Thyroid gland (tissue), 4 donors: ENCODE results near the gene CCSER1. TPM values are rescaled to one million over a fixed set of nuclear protein-coding genes. Genes with fewer than 3 reads are reported as not detected.
"Not testable (repeated sequence)": the region's sequence is repeated elsewhere in the genome, so short reads cannot be mapped to it uniquely, and the experiment has no call there.

ENCODE experiments used
- DNase-seq, 2 donors: peaks; one replicate each; pipeline ENCODE4 v3.0.0-alpha.2; 2019
- H3K27ac ChIP-seq, 3 donors: fragments of 200-600 bp; sonication (generic); 1 replicate in 2 of 3; 2 replicates in 1 of 3; pipeline ENCODE4 v1.5.1; 2016 to 2019; ENCODE audit warnings: mild to moderate bottlenecking in 1 of 3, moderate library complexity in 1 of 3
- H3K27me3 ChIP-seq: fragments of 200-600 bp; sonication (generic); one replicate; pipeline ENCODE4 v1.5.1; 2019
- H3K36me3 ChIP-seq, 2 donors: fragments of 200-600 bp; sonication (generic); one replicate each; pipeline ENCODE4 v1.5.1; 2016 to 2019
- H3K4me1 ChIP-seq, 2 donors: fragments of 200-600 bp; sonication (generic); one replicate each; pipeline ENCODE4 v1.5.1; 2017 to 2019
- H3K4me3 ChIP-seq, 3 donors: fragments of 200-600 bp; sonication (generic); replicated peaks in 1 of 3; 1 replicate in 2 of 3; 2 replicates in 1 of 3; pipeline ENCODE4 v1.5.1; 2016; ENCODE audit warnings: mild to moderate bottlenecking in 1 of 3
- H3K9me3 ChIP-seq: fragments of 200-600 bp; sonication (generic); one replicate; pipeline ENCODE4 v1.5.1; 2017
- POLR2A ChIP-seq, 2 donors: fragments of 450-650 bp; IDR thresholded peaks; one replicate each; pipeline ENCODE4 v1.6.1; 2017; ENCODE audit warnings: antibody characterized with exemption in 2 of 2, mild to moderate bottlenecking in 2 of 2, moderate library complexity in 1 of 2
- WGBS, 2 donors: methylation state at CpG; one replicate each; pipeline ENCODE4 v1.1.5; 2017; 5-methylcytosine and 5-hydroxymethylcytosine counted together
- intact Hi-C: fragments of 100-400 bp; cut with DNase I; formaldehyde crosslinking; loops from one replicate; pipeline ENCODE4 v1.15.1; 2023
- total RNA-seq, 4 donors: library from RNA; depleted of rRNA; stranded (reverse); fragments of >200 nt; gene quantifications; one replicate each; pipeline ENCODE4 v1.2.3, GENCODE V29; 2016
- TF ChIP-seq, protein P1 (sequence below), 6 experiments: fragments of 200-600 bp in 3 of 6; fragments of 450-650 bp in 3 of 6; sonication (generic) in 3 of 6; IDR thresholded peaks; one replicate each; pipeline ENCODE4 v1.5.1; 2016 to 2019; ENCODE audit warnings: antibody characterized with exemption in 6 of 6, mild to moderate bottlenecking in 2 of 6, inconsistent platforms in 1 of 6, moderate library complexity in 1 of 6

Gene CCSER1
- total RNA-seq, 4 donors from 2014 or later = 37.7 to 52.3 (median 43.3) TPM

DNA sequence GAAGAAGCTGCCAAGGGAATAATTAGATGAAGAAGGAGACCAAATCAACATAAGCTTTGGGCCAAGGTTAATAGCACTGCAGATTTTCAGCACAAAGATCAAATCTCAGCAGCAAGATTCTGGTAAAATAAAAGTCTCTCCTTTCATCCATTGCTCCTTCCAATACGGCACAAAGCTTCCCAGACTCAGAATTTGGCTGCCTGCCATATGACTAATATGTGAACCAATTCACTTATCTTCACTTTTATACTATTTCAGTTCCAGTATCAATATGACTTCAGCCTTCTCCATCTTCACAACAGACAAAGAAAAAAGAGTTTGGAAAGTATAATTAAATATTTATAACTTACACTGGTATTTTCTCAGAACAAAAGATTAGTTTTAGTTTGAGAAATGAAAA, 1198.3 kb downstream of the CCSER1 start:
- intact Hi-C loops = no loop called here
- WGBS, 2 donors = 12 to 19% methylated on average over 1 of the region's 1 CpG

DNA sequence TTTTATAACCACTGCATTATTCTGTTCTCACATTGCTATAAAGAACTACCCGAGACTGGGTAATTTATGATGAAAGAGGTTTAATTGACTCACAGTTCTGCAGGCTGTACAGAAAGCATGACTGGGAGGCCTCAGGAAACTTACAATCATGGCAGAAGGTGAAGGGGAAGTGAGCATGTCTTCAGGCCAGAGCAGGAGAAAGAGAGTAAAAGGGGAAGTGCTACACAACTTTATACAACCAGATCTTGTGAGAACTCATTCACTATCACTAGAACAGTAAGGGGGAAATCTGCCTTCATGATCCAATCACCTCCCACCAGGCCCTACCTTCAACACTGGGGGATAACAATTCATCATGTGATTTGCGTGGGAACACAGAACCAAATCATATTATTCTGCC, 1199.0 kb downstream of the CCSER1 start:
- H3K27me3 ChIP-seq, H3K9me3 ChIP-seq, H3K4me3 ChIP-seq, H3K4me1 ChIP-seq, DNase-seq, intact Hi-C loops, H3K36me3 ChIP-seq, H3K27ac ChIP-seq: not testable (repeated sequence)
- WGBS, 2 donors = 90 to 92% methylated on average over 2 of the region's 2 CpGs

More for the DNA sequence above, 1198.3 kb downstream of the CCSER1 start:
- H3K27me3 ChIP-seq = no peaks in the 10 kb centered on the region
- no peaks in the 10 kb centered on the region for H3K9me3 ChIP-seq
- TF ChIP-seq, protein P1, sequence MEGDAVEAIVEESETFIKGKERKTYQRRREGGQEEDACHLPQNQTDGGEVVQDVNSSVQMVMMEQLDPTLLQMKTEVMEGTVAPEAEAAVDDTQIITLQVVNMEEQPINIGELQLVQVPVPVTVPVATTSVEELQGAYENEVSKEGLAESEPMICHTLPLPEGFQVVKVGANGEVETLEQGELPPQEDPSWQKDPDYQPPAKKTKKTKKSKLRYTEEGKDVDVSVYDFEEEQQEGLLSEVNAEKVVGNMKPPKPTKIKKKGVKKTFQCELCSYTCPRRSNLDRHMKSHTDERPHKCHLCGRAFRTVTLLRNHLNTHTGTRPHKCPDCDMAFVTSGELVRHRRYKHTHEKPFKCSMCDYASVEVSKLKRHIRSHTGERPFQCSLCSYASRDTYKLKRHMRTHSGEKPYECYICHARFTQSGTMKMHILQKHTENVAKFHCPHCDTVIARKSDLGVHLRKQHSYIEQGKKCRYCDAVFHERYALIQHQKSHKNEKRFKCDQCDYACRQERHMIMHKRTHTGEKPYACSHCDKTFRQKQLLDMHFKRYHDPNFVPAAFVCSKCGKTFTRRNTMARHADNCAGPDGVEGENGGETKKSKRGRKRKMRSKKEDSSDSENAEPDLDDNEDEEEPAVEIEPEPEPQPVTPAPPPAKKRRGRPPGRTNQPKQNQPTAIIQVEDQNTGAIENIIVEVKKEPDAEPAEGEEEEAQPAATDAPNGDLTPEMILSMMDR (IDR thresholded peaks at IDR 0.05) = no peak
- TF ChIP-seq POLR2A (IDR thresholded peaks at IDR 0.05) = no peak
- H3K36me3 ChIP-seq = no peaks in the 10 kb centered on the region
- no peak overlapping the region for H3K4me3 ChIP-seq
- H3K4me1 ChIP-seq = no peaks in the 10 kb centered on the region
- H3K27ac ChIP-seq = no peak overlapping the region
- DNase-seq = peak in 1 of 2 donors; percentile 3

DNA sequence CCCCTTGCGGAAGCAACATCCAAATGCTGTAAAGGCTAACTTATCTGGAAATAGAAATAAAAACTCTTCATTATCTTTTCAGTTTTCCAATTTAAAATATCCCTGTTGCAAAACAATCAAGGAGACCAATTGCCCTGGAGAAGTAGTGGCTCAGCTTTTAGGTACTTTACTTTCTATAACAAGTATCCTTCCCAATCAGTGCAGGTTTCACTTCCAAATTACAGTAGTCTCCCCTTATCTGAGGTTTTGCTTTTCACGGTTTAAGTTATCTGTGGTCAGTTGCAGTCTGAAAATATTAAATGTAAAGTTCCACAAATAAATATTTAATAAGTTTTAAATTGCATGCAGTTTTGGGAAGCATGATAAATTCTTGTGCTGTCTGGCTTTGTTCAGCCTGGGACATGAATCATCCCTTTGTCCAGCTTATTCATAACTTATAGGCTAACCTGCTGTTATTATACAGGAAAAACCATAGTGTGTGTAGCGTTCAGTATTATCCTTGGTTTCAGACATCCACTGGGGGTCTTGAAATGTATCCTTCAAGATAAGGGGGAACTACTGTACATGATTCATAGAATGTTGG, 1203.5 kb downstream of the CCSER1 start:
- no peaks in the 10 kb centered on the region for H3K36me3 ChIP-seq
- H3K4me1 ChIP-seq = no peaks in the 10 kb centered on the region
- DNase-seq = no peak
- intact Hi-C loops = no loop called here
- H3K27ac ChIP-seq = no peak overlapping the region
- H3K9me3 ChIP-seq = no peaks in the 10 kb centered on the region
- WGBS, 2 donors = 78 to 86% methylated on average over 3 of the region's 3 CpGs
- no peak for TF ChIP-seq POLR2A (IDR thresholded peaks at IDR 0.05)
- TF ChIP-seq, protein P1 (IDR thresholded peaks at IDR 0.05) = no peak
- H3K27me3 ChIP-seq = no peaks in the 10 kb centered on the region
- H3K4me3 ChIP-seq = no peak overlapping the region

DNA sequence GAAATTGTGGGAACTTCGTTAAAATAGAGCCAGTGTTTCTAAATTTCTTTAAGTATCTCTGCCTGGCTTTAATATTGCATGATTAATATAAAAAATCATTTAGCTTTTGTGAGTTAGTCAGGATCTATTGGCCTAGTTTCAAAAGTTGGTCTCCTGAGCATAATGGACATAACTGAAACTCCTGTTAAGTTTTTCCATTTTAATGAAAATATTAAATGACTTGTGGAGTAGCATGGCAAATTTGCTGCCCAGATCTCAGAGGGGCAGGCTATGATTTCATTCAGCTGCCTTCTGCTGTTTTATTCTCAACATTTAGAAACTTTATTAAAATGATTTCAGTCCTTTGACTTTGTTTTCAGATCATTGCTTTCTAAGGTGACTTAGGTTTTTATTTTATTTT, 1213.6 kb downstream of the CCSER1 start:
- Histone ChIP-seq H3K27me3 (no peaks in the 10 kb centered on the region), H3K4me3 (no peak overlapping the region), H3K36me3 (no peaks in the 10 kb centered on the region), H3K4me1 (no peaks in the 10 kb centered on the region), H3K9me3 (no peaks in the 10 kb centered on the region), H3K27ac (no peak overlapping the region)
- DNase-seq = no peak
- WGBS, 2 donors = 79 to 86% methylated on average over 1 of the region's 1 CpG
- TF ChIP-seq POLR2A (IDR thresholded peaks at IDR 0.05) = no peak
- TF ChIP-seq, protein P1 (IDR thresholded peaks at IDR 0.05) = no peak
- intact Hi-C loops = no loop called here

DNA sequence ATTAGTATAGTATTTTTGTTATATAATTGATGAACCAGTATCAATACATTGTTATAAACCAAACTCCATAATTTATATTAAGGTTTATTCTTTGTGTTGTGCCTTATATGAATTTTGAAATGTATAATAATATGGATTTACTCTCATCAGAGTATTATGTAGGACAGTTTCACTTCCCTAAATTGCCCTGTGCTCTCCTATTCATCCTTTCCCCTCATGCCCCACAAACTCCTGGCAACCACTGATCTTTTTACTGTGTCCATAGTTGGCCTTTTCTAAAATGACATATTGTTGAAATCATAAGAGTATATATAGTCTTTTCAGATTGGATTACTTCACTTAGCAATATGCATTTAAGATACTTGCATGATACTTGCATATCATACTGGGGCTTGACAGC, 1218.4 kb downstream of the CCSER1 start:
- TF ChIP-seq, protein P1 (IDR thresholded peaks at IDR 0.05) = no peak
- intact Hi-C loops = no loop called here

DNA sequence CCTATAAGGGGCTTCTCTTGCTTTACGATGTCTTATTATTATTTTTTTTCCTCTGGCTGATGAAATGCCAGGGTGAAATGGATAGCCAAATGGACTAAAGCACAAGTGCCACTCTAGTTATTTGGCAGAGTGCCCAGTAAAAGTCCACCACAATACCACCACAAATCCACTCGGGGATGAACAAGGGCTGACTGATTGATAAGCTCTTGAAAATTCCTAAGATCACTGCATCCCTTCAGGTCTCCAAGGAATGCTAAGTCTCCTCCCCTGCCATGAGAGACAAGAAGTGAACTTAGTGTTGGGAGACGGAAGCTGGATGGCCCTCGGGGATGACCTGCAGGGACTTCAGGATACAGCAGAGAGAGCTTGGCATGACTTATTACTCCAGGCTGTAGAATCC, 1229.3 kb downstream of the CCSER1 start:
- H3K4me3 ChIP-seq, H3K36me3 ChIP-seq, intact Hi-C loops, H3K27me3 ChIP-seq, H3K4me1 ChIP-seq, H3K27ac ChIP-seq, H3K9me3 ChIP-seq, DNase-seq: not testable (repeated sequence)
- WGBS, 2 donors = 52 to 64% methylated on average over 4 of the region's 4 CpGs

More for the DNA sequence above, 1218.4 kb downstream of the CCSER1 start:
- H3K9me3 ChIP-seq = no peaks in the 10 kb centered on the region
- H3K4me1 ChIP-seq = no peaks in the 10 kb centered on the region
- no peak for DNase-seq
- no peaks in the 10 kb centered on the region for H3K27me3 ChIP-seq
- no peak overlapping the region for H3K27ac ChIP-seq
- H3K4me3 ChIP-seq = no peak overlapping the region
- H3K36me3 ChIP-seq = no peaks in the 10 kb centered on the region

DNA sequence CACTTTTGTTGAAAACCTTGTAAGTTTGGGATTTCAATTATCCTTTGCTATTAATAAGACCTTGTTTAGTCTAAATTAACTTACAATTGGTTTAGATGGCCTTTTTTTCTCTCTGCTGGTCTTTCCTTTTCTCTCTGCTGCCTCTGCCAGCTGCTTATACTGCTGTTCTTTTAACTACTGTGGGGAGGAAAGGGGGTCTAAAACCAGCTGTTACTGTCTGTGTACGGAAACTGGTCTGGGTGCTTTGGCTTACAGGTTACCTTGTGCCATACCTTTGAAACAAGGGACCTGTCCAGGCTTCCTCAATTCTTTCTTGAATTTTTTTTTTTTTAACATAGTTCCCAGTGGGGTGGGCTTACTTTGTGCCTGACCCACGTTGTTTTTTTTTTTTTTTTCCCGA, 1230.8 kb downstream of the CCSER1 start:
- WGBS, 2 donors = 80 to 82% methylated on average over 3 of the region's 3 CpGs
- H3K4me1 ChIP-seq, H3K36me3 ChIP-seq, intact Hi-C loops, H3K27me3 ChIP-seq, H3K9me3 ChIP-seq, H3K27ac ChIP-seq, H3K4me3 ChIP-seq, DNase-seq: not testable (repeated sequence)

DNA sequence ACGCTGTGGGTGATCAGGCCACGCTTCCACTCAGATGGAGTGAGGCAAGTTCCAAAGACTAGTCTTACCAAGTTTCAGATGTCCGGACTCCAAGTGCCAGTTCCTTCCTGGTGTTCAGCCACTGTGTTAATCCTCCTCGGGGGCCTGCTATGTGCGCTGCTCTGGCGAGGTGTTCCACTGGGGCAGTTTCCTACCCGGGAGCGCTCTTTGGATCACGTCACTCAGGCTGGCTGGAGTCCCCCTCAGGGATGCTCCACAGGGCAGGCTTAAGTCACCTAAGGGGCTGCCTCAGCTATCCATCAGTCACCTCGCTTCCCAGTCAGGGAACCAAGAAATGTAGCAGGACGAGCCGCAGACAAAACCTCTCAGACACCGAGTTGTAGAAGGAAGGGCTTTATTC, 1231.4 kb downstream of the CCSER1 start:
- DNase-seq, H3K4me1 ChIP-seq, H3K27ac ChIP-seq, intact Hi-C loops, H3K4me3 ChIP-seq, H3K9me3 ChIP-seq, H3K27me3 ChIP-seq, H3K36me3 ChIP-seq: not testable (repeated sequence)
- 94 to 95% methylated on average over 4 to 13 of the region's 13 CpGs for WGBS, 2 donors
